Activated CD8-positive, alpha-beta T cell treated with anti-CD3 and anti-CD28 coated beads, Interleukin-2, amount 10 ng/mL, durations not matched to agents 7 days and 5 days (primary cell): ENCODE data around the gene RTKN. TPM values are rescaled to one million over a fixed set of nuclear protein-coding genes. Genes with fewer than 3 reads are reported as not detected.
"Not testable (repeated sequence)": the region's sequence is repeated elsewhere in the genome, so short reads cannot be mapped to it uniquely, and the experiment has no call there.

Experiments used
- ATAC-seq: fragments of 150-1000 bp; cut with Tn5 transposase; one replicate; pipeline ENCODE4 v1.10.0; 2021; ENCODE audit warnings: moderate library complexity
- CTCF ChIA-PET: fragments of 350-600 bp; sonication (Branson Sonifier 250); formaldehyde crosslinking; loops from one replicate; lab custom pipeline; 2021; ENCODE audit warnings: antibody characterized with exemption; lab: Charles Lee
- POLR2A ChIA-PET: fragments of 350-600 bp; sonication (Branson Sonifier 250); formaldehyde crosslinking; loops from one replicate; lab custom pipeline; 2021; ENCODE audit warnings: antibody characterized with exemption; lab: Charles Lee
- DNase-seq: peaks from one replicate; pipeline ENCODE4 v3.0.0-alpha.2; 2020
- H3K27ac Mint-ChIP-seq: one replicate; pipeline ENCODE4 v1.8.0; 2021; ENCODE audit warnings: mild to moderate bottlenecking, mixed read lengths
- H3K27me3 Mint-ChIP-seq: one replicate; pipeline ENCODE4 v1.8.0; 2021; ENCODE audit warnings: low read depth, mixed read lengths
- H3K36me3 Mint-ChIP-seq: one replicate; pipeline ENCODE4 v1.8.0; 2021; ENCODE audit warnings: low read depth, mixed read lengths
- H3K4me1 Mint-ChIP-seq: one replicate; pipeline ENCODE4 v1.8.0; 2021; ENCODE audit warnings: low read depth, mixed read lengths
- H3K4me3 Mint-ChIP-seq: one replicate; pipeline ENCODE4 v1.8.0; 2021; ENCODE audit warnings: mild to moderate bottlenecking, mixed read lengths
- H3K9me3 Mint-ChIP-seq: one replicate; pipeline ENCODE4 v1.8.0; 2022; ENCODE audit warnings: mixed read lengths; ENCODE audit not compliant: insufficient read depth
- total RNA-seq, 2 experiments: library from RNA; stranded (reverse); gene quantifications; one replicate each; pipeline ENCODE4 v1.2.3, GENCODE V29; 2021

RTKN gene
- total RNA-seq = under 1 TPM; 0.37 to 0.57 TPM

- H3K27ac Mint-ChIP-seq = peak within 1 kb of the TSS; percentile 14
- peak; percentile 43 for DNase-seq
These were observed at the start of gene RTKN for GRCh38 chr2:74441690-74442482. Gene RTKN (minus strand): TSS chr2:74441937. CDS start chr2:74441816, 121 bp downstream.

GRCh38 chr2:74489906-74490305, 48.2 kb upstream of the RTKN start:
- DNase-seq (no peak), ATAC-seq (no peak)
- Mint-ChIP-seq H3K4me1 (peaks cover 3% of the 10 kb centered on the region), H3K27ac (no peak overlapping the region), H3K9me3 (no peaks in the 10 kb centered on the region), H3K27me3 (no peaks in the 10 kb centered on the region), H3K36me3 (peaks cover 53% of the 10 kb centered on the region), H3K4me3 (no peak overlapping the region)
- CTCF ChIA-PET = no interaction called here
- POLR2A ChIA-PET = no interaction called here

More at GRCh38 chr2:74441690-74442482, at the start of gene RTKN:
- H3K4me3 Mint-ChIP-seq = peak within 1 kb of the TSS; percentile 57
- peaks cover 16% of the 10 kb centered on the region for H3K4me1 Mint-ChIP-seq
- peaks cover 42% of the 10 kb centered on the region for H3K27me3 Mint-ChIP-seq
- ChIA-PET POLR2A (interaction anchor here (0.6 kb wide), 1 partner anchor 40 kb away, joined by 3 read pairs; no protein-coding TSS in a partner anchor), CTCF (interaction anchor here (0.9 kb wide), 1 partner anchor 10 kb away, joined by 3 read pairs; no protein-coding TSS in a partner anchor)
- peak; percentile 57 for ATAC-seq
- no peaks in the 10 kb centered on the region for H3K9me3 Mint-ChIP-seq
- H3K36me3 Mint-ChIP-seq = no peaks in the 10 kb centered on the region

- ATAC-seq (no peak), DNase-seq (no peak)
- H3K9me3 Mint-ChIP-seq = no peaks in the 10 kb centered on the region
- H3K27me3 Mint-ChIP-seq = no peaks in the 10 kb centered on the region
- H3K4me1 Mint-ChIP-seq = peaks cover 7% of the 10 kb centered on the region
- ChIA-PET CTCF (interaction anchor here (1.8 kb wide), 1 partner anchor 43 kb away, joined by 5 read pairs; no protein-coding TSS in a partner anchor), POLR2A (interaction anchor here (1.4 kb wide), 1 partner anchor 9 kb away, joined by 6 read pairs; no protein-coding TSS in a partner anchor)
- H3K36me3 Mint-ChIP-seq = peaks cover 48% of the 10 kb centered on the region
- no peak overlapping the region for H3K4me3 Mint-ChIP-seq
- no peak overlapping the region for H3K27ac Mint-ChIP-seq
These were observed 47.1 kb upstream of the RTKN start for GRCh38 chr2:74488643-74489481.

- peaks cover 21% of the 10 kb centered on the region for H3K4me1 Mint-ChIP-seq
- ATAC-seq = no peak
- POLR2A ChIA-PET = no interaction called here
- no peak overlapping the region for H3K27ac Mint-ChIP-seq
- CTCF ChIA-PET = interaction anchor here (7.0 kb wide), 1 partner anchor 45 kb away, joined by 76 read pairs; the partner anchor contains the start of genes AUP1 and HTRA2
- H3K27me3 Mint-ChIP-seq = no peaks in the 10 kb centered on the region
- no peak for DNase-seq
- no peak overlapping the region for H3K4me3 Mint-ChIP-seq
- H3K36me3 Mint-ChIP-seq = peaks cover 44% of the 10 kb centered on the region
- H3K9me3 Mint-ChIP-seq = no peaks in the 10 kb centered on the region
These were observed 44.4 kb upstream of the RTKN start for GRCh38 chr2:74486141-74486540.

GRCh38 chr2:74483675-74484164, 42.0 kb upstream of the RTKN start:
- ChIA-PET CTCF (interaction anchor here (1.0 to 7.0 kb wide), 17 partner anchors 9 to 118 kb away, joined by 3 to 101 read pairs (median 11); partner anchors contain the start of genes AUP1, HTRA2, INO80B and LBX2), POLR2A (interaction anchor here (0.6 to 4.1 kb wide), 9 partner anchors 9 to 1307 kb away, joined by 3 to 39 read pairs (median 11); partner anchors contain the start of genes AUP1, HTRA2, INO80B and MOGS)
- H3K27ac Mint-ChIP-seq = peak overlapping the region; percentile 100
- peaks cover 41% of the 10 kb centered on the region for H3K4me1 Mint-ChIP-seq
- H3K36me3 Mint-ChIP-seq = peaks cover 43% of the 10 kb centered on the region
- DNase-seq, ATAC-seq, H3K27me3 Mint-ChIP-seq, H3K9me3 Mint-ChIP-seq: not testable (repeated sequence)
- H3K4me3 Mint-ChIP-seq = peak overlapping the region; percentile 100

GRCh38 chr2:74482801-74483674, 41.3 kb upstream of the RTKN start, which contains the start of the genes CCDC142 and TTC31:
Gene CCDC142 (minus strand): TSS chr2:74482998. CDS start chr2:74482837, 161 bp downstream.
Gene TTC31 (plus strand): TSS chr2:74483081. CDS start chr2:74483096, 15 bp downstream.
- H3K27ac Mint-ChIP-seq = peak within 1 kb of the TSS; percentile 100
- CTCF ChIA-PET = interaction anchor here (0.8 to 7.0 kb wide), 26 partner anchors 9 to 119 kb away, joined by 3 to 101 read pairs (median 7); partner anchors contain the start of genes AUP1, DQX1, HTRA2 and INO80B
- POLR2A ChIA-PET = interaction anchor here (0.6 to 4.1 kb wide), 16 partner anchors 8 to 1306 kb away, joined by 3 to 39 read pairs (median 6); partner anchors contain the start of genes AUP1, DQX1, HTRA2 and INO80B
- peaks cover 43% of the 10 kb centered on the region for H3K36me3 Mint-ChIP-seq
- H3K9me3 Mint-ChIP-seq = no peaks in the 10 kb centered on the region
- H3K4me1 Mint-ChIP-seq = peaks cover 41% of the 10 kb centered on the region
- peak; percentile 97 for DNase-seq
- no peaks in the 10 kb centered on the region for H3K27me3 Mint-ChIP-seq
- ATAC-seq = peak; percentile 95
- H3K4me3 Mint-ChIP-seq = peak within 1 kb of the TSS; percentile 100

- no peaks in the 10 kb centered on the region for H3K27me3 Mint-ChIP-seq
- peaks cover 45% of the 10 kb centered on the region for H3K4me1 Mint-ChIP-seq
- H3K27ac Mint-ChIP-seq = peak overlapping the region; percentile 100
- peaks cover 48% of the 10 kb centered on the region for H3K36me3 Mint-ChIP-seq
- H3K4me3 Mint-ChIP-seq = peak overlapping the region; percentile 100
- ChIA-PET CTCF (interaction anchor here (0.7 to 7.0 kb wide), 26 partner anchors 10 to 111 kb away, joined by 3 to 101 read pairs (median 7); partner anchors contain the start of genes AUP1, DQX1, HTRA2 and INO80B), POLR2A (interaction anchor here (0.6 to 4.1 kb wide), 17 partner anchors 8 to 355 kb away, joined by 3 to 39 read pairs (median 5); partner anchors contain the start of genes AUP1, DQX1, HTRA2 and INO80B)
- no peaks in the 10 kb centered on the region for H3K9me3 Mint-ChIP-seq
- peak; percentile 56 for ATAC-seq
- DNase-seq = peak; percentile 71
These were observed 40.4 kb upstream of the RTKN start for GRCh38 chr2:74481961-74482800.

- no peak for DNase-seq
- Mint-ChIP-seq H3K27me3 (no peaks in the 10 kb centered on the region), H3K4me3 (peak overlapping the region; percentile 100), H3K4me1 (peaks cover 42% of the 10 kb centered on the region), H3K9me3 (no peaks in the 10 kb centered on the region), H3K27ac (peak overlapping the region; percentile 43), H3K36me3 (peaks cover 48% of the 10 kb centered on the region)
- ChIA-PET POLR2A (interaction anchor here (0.6 to 4.1 kb wide), 11 partner anchors 9 to 356 kb away, joined by 3 to 39 read pairs (median 4); partner anchors contain the start of genes AUP1, DQX1, HTRA2 and INO80B), CTCF (interaction anchor here (0.7 to 7.0 kb wide), 12 partner anchors 9 to 112 kb away, joined by 3 to 101 read pairs (median 4); partner anchors contain the start of genes AUP1, HTRA2, INO80B and MOGS)
- no peak for ATAC-seq
These were observed 39.7 kb upstream of the RTKN start for GRCh38 chr2:74481431-74481830.

GRCh38 chr2:74474899-74475298, 33.2 kb upstream of the RTKN start:
- Mint-ChIP-seq H3K27ac (no peak overlapping the region), H3K36me3 (peaks cover 54% of the 10 kb centered on the region), H3K4me3 (no peak overlapping the region), H3K27me3 (no peaks in the 10 kb centered on the region), H3K9me3 (no peaks in the 10 kb centered on the region), H3K4me1 (peaks cover 43% of the 10 kb centered on the region)
- no peak for ATAC-seq
- ChIA-PET CTCF (interaction anchor here (0.8 to 2.5 kb wide), 7 partner anchors 8 to 225 kb away, joined by 3 to 11 read pairs (median 4); partner anchors contain the start of gene WBP1), POLR2A (interaction anchor here (1.3 to 1.6 kb wide), 2 partner anchors 8 to 17 kb away, joined by 5 to 7 read pairs; partner anchors contain the start of genes CCDC142, TTC31 and WBP1)
- no peak for DNase-seq
